HCT116 (cell line): ENCODE results near the gene TSHZ1. TPM values are rescaled to one million over a fixed set of nuclear protein-coding genes. Genes with fewer than 3 reads are reported as not detected.

Experiments used
- ATAC-seq: fragments of 200-7000 bp; cut with Tn5 transposase; 2 replicates; pipeline ENCODE4 v1.9.1; 2020; ENCODE audit warnings: mild to moderate bottlenecking, moderate library complexity
- BruUV-seq: library from RNA; stranded (reverse); fragments of 400-500 nt; replicated peaks from 2 replicates; lab custom pipeline; 2021; lab: Mats Ljungman, UMichigan
- CTCF ChIA-PET: fragments of 300-600 bp; sonication (Branson Sonifier 250); formaldehyde crosslinking; loops from one replicate; lab custom pipeline; 2021; ENCODE audit warnings: antibody characterized with exemption; lab: Charles Lee
- POLR2A ChIA-PET: fragments of 300-600, 350-600 bp; sonication (Branson Sonifier 250); formaldehyde crosslinking; loops from one replicate; lab custom pipeline; 2021; ENCODE audit warnings: antibody characterized with exemption; lab: Charles Lee
- RAD21 ChIA-PET, 2 experiments: fragments of 300-600 bp; sonication (Branson Sonifier 250); formaldehyde crosslinking; loops; one replicate each; lab custom pipeline; 2023; ENCODE audit warnings: low total read pairs in 2 of 2; ENCODE audit not compliant: uncharacterized antibody in 2 of 2, unreplicated experiment in 2 of 2, low non-redundant PET in 1 of 2; lab: Charles Lee
- DNase-seq: peaks from one replicate; pipeline ENCODE4 v3.0.0-alpha.2; 2010; ENCODE audit warnings: low read depth, low spot score
- H2AFZ ChIP-seq: fragments of 200-600 bp; shearing (Covaris generic), sonication (generic); 2 replicates; pipeline ENCODE4 v1.6.1; 2017; ENCODE audit warnings: low read depth, mixed run types, mixed read lengths, antibody characterized with exemption, low read length; ENCODE audit not compliant: poor library complexity, severe bottlenecking
- H3K27ac ChIP-seq: 2 replicates; pipeline ENCODE4 v1.5.1; 2012; ENCODE audit warnings: low read depth, low read length
- H3K27me3 ChIP-seq: fragments of 200-600 bp; sonication (generic); 2 replicates; pipeline ENCODE4 v1.6.1; 2016; ENCODE audit warnings: mixed run types, low read length, mixed read lengths; ENCODE audit not compliant: insufficient read depth
- H3K36me3 ChIP-seq, 2 experiments: fragments of 200-500 bp in 1 of 2; fragments of 200-600 bp in 1 of 2; sonication (Bioruptor generic) in 1 of 2; sonication (generic) in 1 of 2; 2 replicates each; pipeline versions ENCODE4 v1.5.1 to v1.6.1; 2014 to 2016; ENCODE audit warnings: low read length in 2 of 2, inconsistent platforms in 1 of 2, mixed read lengths in 1 of 2, mixed run types in 1 of 2; ENCODE audit not compliant: insufficient read depth in 2 of 2, control insufficient read depth in 1 of 2
- H3K4me1 ChIP-seq, 2 experiments: fragments of 200-600 bp in 1 of 2; sonication (generic) in 1 of 2; 2 replicates each; pipeline versions ENCODE4 v1.5.1 to v1.6.1; 2012 to 2017; ENCODE audit warnings: low read length in 2 of 2, inconsistent platforms in 1 of 2, mild to moderate bottlenecking in 1 of 2, mixed read lengths in 1 of 2, mixed run types in 1 of 2, moderate library complexity in 1 of 2; ENCODE audit not compliant: insufficient read depth in 2 of 2, control insufficient read depth in 1 of 2
- H3K4me2 ChIP-seq: fragments of 200-600 bp; sonication (generic); 2 replicates; pipeline ENCODE4 v1.6.1; 2017; ENCODE audit warnings: mixed run types, low read length, mixed read lengths
- H3K4me3 ChIP-seq, 2 experiments: fragments of 200-600 bp in 1 of 2; sonication (generic) in 1 of 2; replicated peaks in 1 of 2; 2 replicates each; pipeline ENCODE4 v1.5.1; 2011 to 2016; ENCODE audit warnings: low read length in 2 of 2, control low read depth in 1 of 2, low read depth in 1 of 2, mild to moderate bottlenecking in 1 of 2, mixed read lengths in 1 of 2, mixed run types in 1 of 2
- H3K79me2 ChIP-seq: fragments of 200-600 bp; sonication (generic); 2 replicates; pipeline ENCODE4 v1.6.1; 2017; ENCODE audit warnings: mild to moderate bottlenecking, mixed run types, low read length, moderate library complexity, mixed read lengths; ENCODE audit not compliant: insufficient read depth
- H3K9ac ChIP-seq: fragments of 200-600 bp; sonication (generic); 2 replicates; pipeline ENCODE4 v1.6.1; 2016; ENCODE audit warnings: low read length, mixed read lengths
- H3K9me2 ChIP-seq: fragments of 200-600 bp; sonication (generic), shearing (Covaris generic); 2 replicates; pipeline ENCODE4 v1.6.1; 2017; ENCODE audit warnings: mixed run types, mild to moderate bottlenecking, moderate library complexity; ENCODE audit not compliant: insufficient read depth
- H3K9me3 ChIP-seq, 2 experiments: fragments of 200-500 bp in 1 of 2; fragments of 200-600 bp in 1 of 2; sonication (Bioruptor generic) in 1 of 2; sonication (generic) in 1 of 2; 2 replicates each; pipeline ENCODE4 v1.6.1; 2014 to 2017; ENCODE audit warnings: low read length in 2 of 2, mixed read lengths in 2 of 2, inconsistent platforms in 1 of 2, low read depth in 1 of 2, mild to moderate bottlenecking in 1 of 2, mixed run types in 1 of 2, moderate library complexity in 1 of 2; ENCODE audit not compliant: control insufficient read depth in 1 of 2, insufficient read depth in 1 of 2
- H4K20me1 ChIP-seq: fragments of 200-600 bp; sonication (generic), shearing (Covaris generic); 2 replicates; pipeline ENCODE4 v1.6.1; 2017; ENCODE audit warnings: mixed run types, mild to moderate bottlenecking, moderate library complexity; ENCODE audit not compliant: insufficient read depth
- CEBPB ChIP-seq: IDR thresholded peaks from 2 replicates; pipeline ENCODE4 v1.6.1; 2012; ENCODE audit warnings: low read depth
- JUND ChIP-seq: IDR thresholded peaks from 2 replicates; pipeline ENCODE4 v1.6.1; 2012
- POLR2A ChIP-seq: IDR thresholded peaks from 2 replicates; pipeline ENCODE4 v1.7.0; 2011; ENCODE audit warnings: borderline replicate concordance; ENCODE audit not compliant: insufficient read depth, insufficient read length; ENCODE audit errors: extremely low read depth
- YY1 ChIP-seq: IDR thresholded peaks from 2 replicates; pipeline ENCODE4 v1.6.1; 2011; ENCODE audit warnings: low read length, low read depth, moderate library complexity, mild to moderate bottlenecking; ENCODE audit not compliant: insufficient replicate concordance; ENCODE audit errors: extremely low read depth
- ZFX ChIP-seq: fragments of 450-650 bp; IDR thresholded peaks from 2 replicates; pipeline ENCODE4 v1.6.1; 2017
- intact Hi-C: fragments of 100-400 bp; cut with micrococcal nuclease; formaldehyde crosslinking; loops from 2 replicates; pipeline ENCODE4 v1.10.0; 2022
- total RNA-seq: library from RNA; stranded (reverse); gene quantifications from one replicate; pipeline ENCODE4 v1.2.1, GENCODE V29; 2021; ENCODE audit not compliant: unreplicated experiment
- TF ChIP-seq, protein P1 (sequence below): IDR thresholded peaks from 2 replicates; pipeline ENCODE4 v1.6.1; 2012
- TF ChIP-seq, protein P2 (sequence below): IDR thresholded peaks from 2 replicates; pipeline ENCODE4 v1.6.1; 2012

TSHZ1 gene
- total RNA-seq, 1 experiment from 2014 or later = 5.7 TPM

DNA sequence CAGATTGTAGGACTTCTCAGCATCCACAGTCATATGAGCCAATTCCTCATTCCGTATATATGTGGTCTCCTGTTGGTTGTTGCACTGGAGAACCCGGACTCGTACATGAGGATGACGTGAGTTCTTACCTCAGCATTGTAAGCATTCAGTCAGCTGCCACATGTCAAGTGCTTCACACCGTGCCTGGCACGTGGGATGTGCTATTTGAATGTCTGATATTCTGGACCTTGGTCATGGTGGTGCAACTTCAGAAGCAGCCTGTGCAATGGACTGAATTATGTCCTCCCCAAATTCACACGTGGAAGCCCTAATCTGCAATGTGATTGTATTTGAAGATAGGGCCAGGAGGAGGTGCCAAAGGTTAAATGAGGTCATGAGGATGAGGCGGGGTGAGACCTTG lies 33.7 kb upstream of the TSHZ1 start:
- Histone ChIP-seq H3K9ac (no peak overlapping the region), H3K36me3 (no peaks in the 10 kb centered on the region), H3K4me3 (no peak overlapping the region), H3K27me3 (no peaks in the 10 kb centered on the region), H4K20me1 (no peaks in the 10 kb centered on the region), H2AFZ (no peak overlapping the region), H3K4me2 (no peak overlapping the region), H3K4me1 (no peaks in the 10 kb centered on the region; a peak in 1 of 4 replicates), H3K9me2 (no peaks in the 10 kb centered on the region), H3K27ac (no peak overlapping the region), H3K9me3 (no peaks in the 10 kb centered on the region), H3K79me2 (no peaks in the 10 kb centered on the region)
- ChIA-PET POLR2A (interaction anchor here (0.6 kb wide), 1 partner anchor 32 kb away, joined by 5 read pairs; the partner anchor contains the start of gene PTGR3), RAD21 (no interaction called here), CTCF (no interaction called here)
- ATAC-seq (no peak), DNase-seq (no peak)
- no peak for TF ChIP-seq ZFX
- no peak for TF ChIP-seq CEBPB
- TF ChIP-seq POLR2A = no peak
- TF ChIP-seq, protein P1, sequence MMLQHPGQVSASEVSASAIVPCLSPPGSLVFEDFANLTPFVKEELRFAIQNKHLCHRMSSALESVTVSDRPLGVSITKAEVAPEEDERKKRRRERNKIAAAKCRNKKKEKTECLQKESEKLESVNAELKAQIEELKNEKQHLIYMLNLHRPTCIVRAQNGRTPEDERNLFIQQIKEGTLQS = no peak
- no peak for TF ChIP-seq YY1
- TF ChIP-seq, protein P2, sequence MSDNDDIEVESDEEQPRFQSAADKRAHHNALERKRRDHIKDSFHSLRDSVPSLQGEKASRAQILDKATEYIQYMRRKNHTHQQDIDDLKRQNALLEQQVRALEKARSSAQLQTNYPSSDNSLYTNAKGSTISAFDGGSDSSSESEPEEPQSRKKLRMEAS = no peak
- intact Hi-C loops = no loop called here
- no TSS peak for BruUV-seq

DNA sequence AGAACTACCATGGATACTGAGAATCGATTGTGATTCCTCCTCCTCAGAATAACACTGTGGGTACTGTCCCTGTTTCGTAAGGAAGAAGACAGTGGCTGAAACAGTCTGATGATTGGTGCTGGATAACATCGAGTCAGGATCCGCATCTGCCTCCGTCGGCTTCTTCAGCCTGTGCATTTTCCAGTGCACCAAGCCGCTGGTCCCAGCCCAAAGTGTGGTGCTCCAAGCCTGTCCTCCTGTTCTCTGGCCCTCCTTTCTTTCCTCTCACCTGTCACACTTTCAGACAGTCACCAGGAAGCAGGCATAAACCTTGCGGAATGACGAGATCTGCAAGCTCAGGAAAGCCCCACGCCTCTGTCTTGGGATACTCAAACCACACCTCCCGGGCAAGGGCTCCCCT lies 32.2 kb upstream of the TSHZ1 start:
- no TSS peak for BruUV-seq
- ATAC-seq = no peak
- ChIA-PET POLR2A (no interaction called here), RAD21 (no interaction called here), CTCF (no interaction called here)
- no peak overlapping the region for H3K9ac ChIP-seq
- no peaks in the 10 kb centered on the region for H3K9me2 ChIP-seq
- no peak overlapping the region for H2AFZ ChIP-seq
- TF ChIP-seq, protein P2 = no peak
- no peak for TF ChIP-seq JUND
- TF ChIP-seq YY1 = no peak
- peaks cover 2 to 10% of the 10 kb centered on the region in 2 experiments for H3K4me1 ChIP-seq
- DNase-seq = no peak
- H3K27ac ChIP-seq = no peak overlapping the region
- intact Hi-C loops = no loop called here
- H3K4me2 ChIP-seq = no peak overlapping the region
- H3K36me3 ChIP-seq = no peaks in the 10 kb centered on the region
- H4K20me1 ChIP-seq = no peaks in the 10 kb centered on the region
- H3K27me3 ChIP-seq = no peaks in the 10 kb centered on the region
- H3K79me2 ChIP-seq = no peaks in the 10 kb centered on the region
- no peaks in the 10 kb centered on the region for H3K9me3 ChIP-seq
- no peak overlapping the region for H3K4me3 ChIP-seq
